HG03108 (cell line): ENCODE data around the gene RPUSD2.

Experiments used
- ATAC-seq: cut with Tn5 transposase; IDR thresholded peaks from one replicate; pipeline ENCODE4 v1.9.1; 2021; ENCODE audit warnings: moderate library complexity; ENCODE audit not compliant: unreplicated experiment

The RPUSD2 gene

GRCh38 chr15:40613080-40613479 is 44.0 kb downstream of the RPUSD2 start:
- no peak for ATAC-seq

GRCh38 chr15:40618023-40618422 is 48.9 kb downstream of the RPUSD2 start:
- no peak for ATAC-seq

DNA sequence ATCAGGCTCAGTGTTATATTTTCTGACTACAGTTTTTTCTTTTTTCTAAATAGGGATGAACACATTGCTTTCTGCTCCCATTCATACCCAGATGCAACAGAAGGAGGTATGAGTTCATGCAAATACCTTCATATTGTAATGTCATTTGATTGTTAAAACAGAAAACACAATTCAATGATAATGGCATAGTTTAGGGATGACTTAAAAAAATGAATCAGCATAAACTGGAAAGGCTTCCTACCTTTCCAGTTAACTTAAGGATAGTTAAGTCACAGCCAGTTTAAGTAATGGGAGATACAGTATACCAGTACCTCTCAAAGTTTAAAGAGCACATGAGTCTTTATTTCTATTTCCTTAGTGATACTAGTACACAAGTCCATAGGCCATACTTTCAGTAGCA is 49.8 kb downstream of the RPUSD2 start:
- no peak for ATAC-seq

GRCh38 chr15:40623361-40623760 is 54.3 kb downstream of the RPUSD2 start:
- ATAC-seq: no peak
